Smooth muscle cell of the brain vasculature (primary cell): Measurements from ENCODE around the gene CHD6.

Source experiments
- DNase-seq: peaks from one replicate; pipeline ENCODE4 v3.0.0-alpha.2; 2012; ENCODE audit warnings: low read depth, low spot score

The CHD6 gene

DNA sequence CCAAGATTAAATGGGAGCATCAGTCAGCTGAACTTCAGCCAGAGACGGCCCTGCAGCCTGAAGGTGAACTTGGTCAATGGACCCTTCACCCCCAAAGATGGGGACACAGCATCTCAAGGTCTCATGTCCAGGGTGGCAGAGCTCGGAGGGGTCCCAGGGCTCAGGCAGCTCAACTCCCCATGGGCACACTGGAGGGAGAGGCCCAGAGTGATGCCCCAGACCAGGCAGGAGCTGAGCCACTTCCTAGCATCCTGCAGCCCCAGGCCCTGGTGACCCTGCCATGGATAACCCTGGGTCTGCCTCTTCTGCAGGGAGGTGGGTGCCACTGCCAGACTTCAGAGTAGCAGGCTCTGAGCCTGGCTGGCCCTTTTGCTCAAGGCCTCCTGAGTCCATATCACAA, 224.1 kb downstream of the CHD6 start:
- DNase-seq: no peak

DNA sequence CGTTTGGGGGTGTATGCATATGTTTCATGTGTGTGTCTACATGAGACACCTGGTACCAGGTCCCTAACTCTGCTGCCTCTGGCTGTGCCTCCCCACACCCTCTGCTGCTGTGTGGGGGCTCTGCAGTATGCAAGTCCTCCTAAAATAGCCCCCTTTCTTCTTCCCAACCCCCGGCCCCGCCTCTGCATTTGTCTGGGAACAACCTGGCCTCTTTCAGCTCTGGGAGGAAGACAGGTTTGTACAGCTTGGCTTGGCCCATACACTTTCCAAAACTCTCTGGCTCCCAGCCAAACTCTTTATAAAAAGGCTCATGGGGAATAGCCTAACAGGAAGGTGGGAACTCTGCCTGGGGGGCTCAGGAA, 224.5 kb downstream of the CHD6 start:
- DNase-seq: no peak

GRCh38 chr20:41392871-41393704, 225.1 kb downstream of the CHD6 start:
- no peak for DNase-seq

GRCh38 chr20:41392295-41392694, 225.9 kb downstream of the CHD6 start:
- no peak for DNase-seq

GRCh38 chr20:41391587-41392001, 226.6 kb downstream of the CHD6 start:
- no peak for DNase-seq

GRCh38 chr20:41390889-41391288, 227.3 kb downstream of the CHD6 start:
- DNase-seq: no peak

DNA sequence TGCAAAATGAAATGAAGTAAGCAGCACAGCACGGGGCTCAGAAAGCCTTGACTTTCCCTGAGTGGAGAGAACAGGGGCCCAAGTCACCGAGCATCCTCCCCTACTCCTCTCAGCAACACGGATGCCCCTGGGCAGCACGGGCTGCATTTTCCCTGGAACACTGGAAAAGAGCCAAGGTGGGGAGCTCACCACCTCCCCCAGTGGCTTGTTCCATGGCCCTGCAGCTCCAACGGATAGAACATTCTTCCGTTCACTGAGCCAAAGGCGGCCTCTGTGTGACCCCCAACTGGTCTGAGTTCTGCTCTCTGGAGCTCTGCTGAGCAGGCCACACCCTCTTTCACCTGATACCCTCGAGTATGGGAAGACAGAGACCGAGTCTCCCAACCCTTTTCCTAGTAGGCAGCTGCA, 230.7 kb downstream of the CHD6 start:
- DNase-seq: peak; percentile 6

DNA sequence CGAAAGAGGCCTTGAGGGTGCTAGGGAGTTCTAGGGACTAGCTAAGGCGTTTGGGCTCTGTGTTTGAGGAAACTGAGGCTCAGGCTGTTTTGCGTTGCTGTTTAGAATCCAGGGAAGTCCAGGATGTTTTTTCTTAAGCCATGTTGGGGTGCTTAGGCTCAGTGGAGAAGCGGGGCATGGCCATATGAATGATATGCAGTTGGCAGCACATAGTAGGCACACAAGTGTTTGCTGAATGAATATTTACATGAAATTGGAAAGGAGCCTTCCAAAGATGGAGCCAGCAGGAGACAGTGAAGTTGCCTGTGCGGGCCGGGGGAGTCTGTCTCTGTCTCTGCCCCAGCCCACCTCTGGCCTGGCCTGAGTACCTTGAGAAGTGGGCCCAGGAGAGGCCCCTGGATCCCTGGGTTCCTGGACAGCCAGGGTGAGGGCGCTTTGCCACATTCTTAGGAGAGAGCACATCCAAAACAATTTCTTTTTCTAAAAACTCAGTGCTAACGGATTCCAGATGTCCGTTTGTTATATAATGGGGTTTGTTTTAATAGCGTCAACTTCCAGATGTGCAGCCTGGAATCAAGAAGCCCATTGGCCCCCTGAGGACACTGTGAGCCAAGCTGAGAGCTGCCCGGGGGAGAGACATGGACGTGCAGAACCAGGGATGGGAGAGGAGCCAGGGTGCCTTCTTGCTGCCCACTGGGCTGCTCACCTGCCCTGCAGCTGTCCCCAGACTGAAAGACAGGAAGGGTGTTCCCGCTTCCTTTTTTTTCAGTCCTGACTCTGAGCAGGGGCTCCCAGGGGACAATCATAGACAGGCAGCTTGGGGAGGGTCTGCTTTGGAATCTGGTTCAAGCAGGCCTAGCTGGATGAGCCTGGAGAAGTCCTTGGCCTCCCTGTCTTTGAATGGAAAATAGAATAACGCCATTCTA, 231.4 kb downstream of the CHD6 start:
- DNase-seq: peak; percentile 47

GRCh38 chr20:41382791-41383305, 235.3 kb downstream of the CHD6 start:
- DNase-seq: no peak

- no peak for DNase-seq
These were observed 237.5 kb downstream of the CHD6 start for GRCh38 chr20:41380551-41381193.

DNA sequence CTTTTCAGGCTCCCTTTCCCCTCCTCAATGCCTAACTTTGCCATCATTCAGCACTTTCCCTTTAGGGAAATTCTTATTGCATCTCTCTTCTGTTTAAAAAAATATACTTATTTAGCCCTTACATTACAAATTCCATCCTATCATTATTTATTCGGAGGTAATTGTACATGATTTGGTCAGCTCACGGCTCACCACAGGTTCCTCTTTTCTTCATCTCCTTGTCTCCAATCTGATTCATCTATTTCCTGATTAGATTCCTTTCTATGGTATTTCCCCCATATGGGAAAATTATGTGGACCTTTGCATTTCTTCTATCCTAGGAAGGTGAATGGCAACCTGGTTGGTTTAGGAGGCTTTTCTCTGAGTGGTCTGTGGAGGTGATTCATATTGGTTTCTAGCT, 238.6 kb downstream of the CHD6 start:
- no peak for DNase-seq

DNA sequence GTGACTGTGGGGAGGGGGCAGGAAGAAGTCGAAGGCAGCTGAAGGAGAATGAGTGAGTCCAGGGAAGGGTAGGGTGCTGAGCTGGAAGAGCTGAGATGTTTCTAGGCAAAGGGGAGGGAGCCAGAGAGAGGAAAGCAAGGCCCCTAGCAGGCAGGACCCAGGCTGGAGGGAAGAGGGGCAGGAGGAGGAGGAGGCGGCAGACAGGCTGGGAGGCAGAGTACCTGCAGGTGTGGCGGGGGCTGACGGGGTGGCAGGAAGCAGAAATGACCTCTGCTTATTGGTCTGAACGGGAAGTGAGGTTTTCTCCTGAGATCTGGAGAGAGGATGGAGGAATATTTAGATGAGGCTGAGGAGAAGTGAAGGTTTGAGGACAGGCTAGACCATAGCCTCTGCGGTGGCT, 240.9 kb downstream of the CHD6 start:
- DNase-seq: no peak

DNA sequence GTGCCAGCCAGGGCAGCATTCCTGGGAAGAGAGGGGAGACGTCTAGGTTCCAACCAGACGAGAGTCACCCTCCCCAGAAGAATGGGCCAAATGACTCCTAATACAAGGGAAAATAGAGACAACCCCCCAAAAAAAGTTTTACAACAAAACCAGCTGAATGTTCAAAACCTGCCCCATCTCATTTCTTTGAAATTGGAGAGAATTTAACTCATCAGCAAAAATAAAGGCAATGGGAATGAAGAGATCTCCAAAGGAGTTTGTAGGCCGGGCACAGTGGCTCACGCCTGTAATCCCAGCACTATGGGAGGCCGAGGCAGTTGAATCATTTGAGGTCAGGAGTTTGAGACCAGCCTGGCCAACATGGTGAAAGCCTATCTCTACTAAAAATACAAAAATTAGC, 241.8 kb downstream of the CHD6 start:
- DNase-seq: no peak

DNA sequence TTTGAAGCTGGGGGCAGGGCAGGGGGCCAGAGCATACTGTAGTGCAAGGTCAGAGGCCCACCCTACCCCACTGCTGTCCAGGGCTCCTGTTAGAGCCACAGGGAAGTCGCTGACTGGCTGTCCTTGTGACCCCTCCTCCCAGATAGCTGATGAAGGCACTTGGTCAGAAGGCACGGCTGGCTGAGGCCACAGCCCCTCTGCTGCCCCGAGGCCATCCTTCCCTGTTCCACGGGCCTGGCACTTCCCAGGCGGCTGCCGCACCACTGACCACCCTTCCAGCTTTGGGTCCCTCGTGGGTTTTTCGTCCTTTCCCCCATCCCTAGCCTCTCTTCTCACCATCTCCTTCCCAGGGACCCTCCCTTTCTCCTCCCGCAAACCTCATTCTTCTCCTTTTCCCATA, 242.3 kb downstream of the CHD6 start:
- DNase-seq: no peak

- no peak for DNase-seq
These were observed 244.0 kb downstream of the CHD6 start for GRCh38 chr20:41373931-41374920.

GRCh38 chr20:41373251-41373783, 244.9 kb downstream of the CHD6 start:
- DNase-seq: no peak

DNA sequence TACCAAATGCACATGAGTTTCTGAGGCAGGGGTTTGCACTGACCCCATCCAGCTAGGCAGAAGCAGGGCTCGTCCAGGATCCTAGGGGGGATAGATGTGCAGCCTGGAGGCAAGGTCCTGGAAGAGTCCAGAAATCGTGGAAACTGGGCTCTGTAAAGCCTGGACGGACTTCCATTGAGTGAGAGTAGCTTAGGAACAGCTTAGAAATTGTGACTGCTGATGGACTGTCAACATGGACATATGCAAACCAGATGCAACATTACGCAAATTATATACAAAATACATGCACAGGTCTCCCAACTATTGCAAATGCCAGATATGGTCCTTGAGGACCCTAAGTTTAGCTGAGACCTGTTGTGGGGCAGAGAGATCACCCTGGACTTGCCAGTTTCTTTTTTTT, 246.8 kb downstream of the CHD6 start:
- no peak for DNase-seq

DNA sequence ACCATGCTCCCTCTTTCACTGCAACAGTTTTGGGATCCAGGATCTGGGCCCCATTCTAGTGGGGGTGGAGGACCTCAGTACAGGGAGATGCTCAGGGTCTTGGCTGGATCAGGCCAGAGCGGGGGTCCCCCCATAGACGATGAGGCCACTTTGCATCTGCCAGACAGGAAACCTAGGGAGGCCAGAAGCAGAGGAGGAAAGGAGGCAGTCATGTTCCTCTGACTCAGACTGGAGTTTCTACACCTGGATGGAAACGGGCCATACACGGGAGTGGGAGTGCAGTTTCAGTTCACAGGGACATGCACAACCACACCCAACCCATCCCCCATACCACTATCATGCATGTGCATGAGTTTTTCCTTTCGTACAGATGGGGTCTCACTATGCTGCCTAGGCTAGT, 248.0 kb downstream of the CHD6 start:
- DNase-seq: no peak

- DNase-seq: no peak
These were observed 248.5 kb downstream of the CHD6 start for GRCh38 chr20:41369673-41370072.

DNA sequence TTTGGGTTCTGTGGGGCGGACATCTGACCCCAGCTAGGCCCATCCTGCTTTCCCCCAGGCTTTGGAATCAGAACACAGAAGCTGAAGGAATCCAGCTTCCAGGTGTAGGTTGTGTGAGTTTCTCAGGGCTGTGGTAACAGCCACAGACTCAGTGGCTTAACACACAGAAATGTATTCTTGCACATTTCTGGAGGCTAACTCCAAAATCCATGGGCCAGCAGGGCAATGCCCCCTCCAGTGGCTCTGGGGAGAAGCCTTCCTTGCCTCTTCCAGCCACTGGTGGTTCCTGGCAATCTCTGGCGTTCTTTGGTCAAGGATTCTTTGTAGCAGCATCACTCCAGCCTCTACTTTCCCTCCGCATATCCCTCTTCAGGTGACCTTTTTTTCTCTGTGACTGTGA, 250.2 kb downstream of the CHD6 start:
- DNase-seq: no peak

GRCh38 chr20:41367393-41367695, 250.8 kb downstream of the CHD6 start:
- no peak for DNase-seq
